GM21619 (cell line): Measurements from ENCODE around the gene SETBP1.

ENCODE experiments used
- ATAC-seq: cut with Tn5 transposase; IDR thresholded peaks from one replicate; pipeline ENCODE4 v1.9.1; 2021; ENCODE audit not compliant: unreplicated experiment

Gene SETBP1

DNA sequence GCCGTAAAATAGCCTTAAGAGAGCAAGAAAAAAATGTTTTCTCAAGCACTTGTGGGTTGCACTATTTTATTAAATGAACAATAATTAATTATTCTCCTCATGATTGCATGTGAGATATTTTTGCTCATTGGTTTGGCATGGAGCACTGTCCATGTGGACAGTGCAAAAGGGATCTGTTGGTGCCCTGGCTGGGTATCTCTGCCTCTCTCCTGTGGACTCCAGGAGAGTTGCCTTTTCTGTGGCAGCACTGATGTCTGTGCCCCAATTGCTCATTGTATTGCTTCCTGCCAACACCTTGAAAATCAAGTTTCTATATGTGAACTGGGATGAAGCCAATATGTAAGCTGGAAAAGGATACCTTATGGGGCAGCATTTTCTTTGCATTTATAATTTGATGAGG is 131.7 kb downstream of the SETBP1 start:
- ATAC-seq: no peak

DNA sequence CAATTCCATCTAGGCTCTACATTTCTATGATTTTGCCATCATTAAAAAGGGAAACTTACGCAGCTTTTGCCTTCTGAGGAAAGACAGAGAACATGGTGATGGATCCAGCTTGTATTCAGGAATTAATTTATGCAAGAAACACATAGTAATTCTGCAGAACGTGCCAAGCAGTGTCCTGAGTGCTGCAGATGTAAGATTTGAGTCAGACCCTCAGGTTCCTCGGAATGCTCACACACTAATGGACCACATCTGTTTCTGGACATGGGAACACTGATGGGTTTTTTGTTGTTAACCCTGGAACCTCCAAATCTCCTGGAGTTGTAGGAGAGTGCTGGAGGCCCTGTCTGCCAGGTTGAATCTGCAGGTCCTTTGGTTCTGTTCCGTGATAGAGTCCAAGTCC is 132.9 kb downstream of the SETBP1 start:
- no peak for ATAC-seq

DNA sequence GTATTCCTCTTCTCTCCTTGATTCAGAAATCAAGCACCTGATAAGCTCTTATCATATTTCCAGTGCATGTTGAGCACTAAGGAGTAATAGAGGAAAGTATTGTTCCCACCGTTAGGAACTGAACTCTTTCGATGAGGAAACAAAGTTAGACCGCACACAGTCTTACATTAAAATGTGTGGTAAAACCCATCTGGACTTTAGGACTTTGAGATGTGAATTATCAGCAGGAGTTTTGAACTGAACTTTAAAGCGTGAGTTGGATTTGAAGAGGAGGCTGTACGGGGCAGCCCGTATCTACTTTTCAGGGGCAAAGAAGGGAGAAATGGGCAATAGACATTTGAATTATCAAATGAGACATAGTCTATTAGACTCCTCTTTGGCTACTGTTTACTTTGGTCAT is 134.4 kb downstream of the SETBP1 start:
- ATAC-seq: no peak

DNA sequence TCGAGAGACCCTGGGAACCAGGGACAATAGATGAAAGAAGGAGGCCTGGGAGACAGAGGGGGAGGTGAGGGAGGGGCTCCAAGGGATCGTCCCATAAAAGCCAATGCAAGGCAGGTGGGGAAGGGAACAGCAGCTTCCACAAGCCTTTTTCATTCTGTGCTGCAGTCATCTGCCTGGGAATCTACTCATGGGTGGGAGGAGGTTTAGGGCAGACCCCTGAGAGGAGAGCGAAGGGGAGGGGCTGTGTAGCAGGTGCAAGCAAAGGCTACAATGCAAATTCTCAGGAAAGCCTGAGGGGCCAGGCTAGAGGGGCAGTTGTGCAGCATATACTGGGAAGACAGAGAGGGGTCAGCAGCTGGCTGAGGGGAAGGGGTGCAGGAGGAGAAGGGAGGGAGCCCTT is 135.4 kb downstream of the SETBP1 start:
- ATAC-seq: no peak

DNA sequence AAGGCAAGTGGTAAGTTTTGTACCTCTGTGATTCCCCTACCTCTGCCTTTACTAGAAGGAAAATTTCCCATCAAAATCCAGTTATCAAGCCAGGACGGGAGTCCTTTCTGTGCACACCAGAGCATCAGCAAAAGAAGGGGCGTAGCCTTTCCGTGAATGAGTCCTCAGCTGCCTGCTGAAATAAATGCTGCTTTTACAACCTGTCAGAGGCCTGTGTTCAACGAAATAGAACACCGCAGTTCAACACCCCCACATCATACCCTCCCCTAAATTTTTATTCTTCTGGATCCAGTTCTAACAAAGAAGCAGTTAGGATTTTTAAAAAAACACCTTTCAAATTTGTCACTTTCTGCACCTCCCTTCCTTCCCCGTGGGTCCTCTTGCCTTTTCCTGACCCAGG is 135.8 kb downstream of the SETBP1 start:
- no peak for ATAC-seq

DNA sequence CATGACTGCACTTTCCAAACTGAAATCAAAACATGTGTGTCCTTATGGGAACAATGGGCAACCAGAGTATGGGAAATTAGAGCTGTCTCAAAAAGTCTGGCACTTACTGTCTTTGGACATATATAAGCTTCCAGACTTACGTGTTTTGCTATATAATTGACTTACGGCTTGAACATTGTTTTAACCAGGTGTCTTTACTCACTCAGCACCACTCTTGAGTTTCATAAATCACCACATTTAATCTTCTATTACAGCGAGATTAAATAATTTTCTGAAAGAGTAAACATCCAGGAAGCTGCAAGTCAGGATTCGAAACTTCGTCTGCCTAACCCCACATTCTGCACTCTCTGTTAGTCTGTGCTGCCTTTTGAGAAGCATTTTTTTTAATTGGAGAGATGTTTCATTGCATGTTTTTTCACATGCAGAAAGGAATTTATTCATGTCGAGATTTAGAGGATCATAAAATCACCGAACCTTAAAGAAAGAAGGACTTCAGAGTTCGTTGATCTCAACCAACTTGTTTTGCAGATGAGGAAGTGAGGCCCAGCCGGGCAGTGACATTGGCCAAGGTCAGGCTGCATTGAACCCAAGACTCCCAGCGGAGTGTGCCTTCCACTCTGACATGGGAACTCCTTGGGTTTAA is 137.3 kb downstream of the SETBP1 start:
- ATAC-seq: no peak

DNA sequence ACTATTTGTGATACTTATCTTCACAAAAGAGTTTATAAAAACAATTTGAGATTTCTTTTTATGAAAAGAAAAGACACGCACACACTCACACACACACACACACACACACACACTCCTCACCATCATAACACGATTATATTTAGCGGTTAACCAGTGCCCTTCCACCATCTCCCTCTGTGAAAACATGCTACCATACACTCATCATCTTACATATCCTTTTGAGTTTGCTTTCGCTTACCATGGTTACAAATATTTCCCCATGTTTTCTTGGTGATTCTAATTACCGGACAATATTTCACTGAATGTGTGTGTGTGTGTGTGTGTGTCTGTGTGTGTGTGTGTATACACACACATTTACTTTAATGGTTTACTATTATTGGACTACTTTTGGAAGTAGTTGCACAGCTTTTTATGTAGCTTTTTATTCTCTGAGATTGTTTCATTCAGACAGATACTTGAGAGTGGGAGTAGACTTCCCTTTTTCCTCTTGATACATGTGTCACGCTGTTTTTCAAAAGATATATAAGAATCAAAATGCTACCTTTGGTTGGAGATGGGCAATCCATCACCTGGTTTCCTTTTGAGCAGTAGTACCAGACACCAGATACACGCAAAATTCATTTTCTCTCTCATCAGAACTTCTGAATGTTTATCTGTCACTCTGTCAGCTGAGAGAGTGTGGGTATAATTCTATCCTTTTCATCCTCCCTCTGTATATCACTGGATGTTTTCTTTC is 138.1 kb downstream of the SETBP1 start:
- no peak for ATAC-seq

DNA sequence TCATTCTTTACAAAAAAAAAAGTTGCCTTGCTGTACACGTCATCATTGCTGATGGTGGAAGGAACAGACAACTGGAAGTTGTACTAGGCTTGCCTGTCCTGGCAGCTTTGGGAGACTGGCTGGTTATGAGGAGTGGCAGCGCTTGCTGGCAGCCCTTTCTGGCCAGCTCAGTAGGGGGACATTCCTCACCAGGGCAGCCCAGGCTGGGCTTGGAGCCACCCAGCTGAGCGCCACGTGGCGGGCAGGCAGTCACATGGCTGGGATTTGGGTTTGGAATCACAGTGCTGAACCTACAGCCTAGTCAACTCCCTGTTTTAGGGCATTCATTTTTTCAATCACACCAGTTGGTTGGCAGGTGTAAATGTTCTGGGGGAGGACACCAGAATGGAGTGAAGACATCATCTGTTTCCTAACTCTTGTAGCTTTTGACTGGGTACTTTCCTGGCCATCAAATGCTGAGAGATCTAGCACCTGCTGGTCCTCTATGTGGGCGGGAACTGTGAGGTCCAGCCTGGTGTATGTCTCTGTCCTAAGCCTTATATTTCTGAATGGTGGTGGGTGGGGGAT is 139.3 kb downstream of the SETBP1 start:
- no peak for ATAC-seq

DNA sequence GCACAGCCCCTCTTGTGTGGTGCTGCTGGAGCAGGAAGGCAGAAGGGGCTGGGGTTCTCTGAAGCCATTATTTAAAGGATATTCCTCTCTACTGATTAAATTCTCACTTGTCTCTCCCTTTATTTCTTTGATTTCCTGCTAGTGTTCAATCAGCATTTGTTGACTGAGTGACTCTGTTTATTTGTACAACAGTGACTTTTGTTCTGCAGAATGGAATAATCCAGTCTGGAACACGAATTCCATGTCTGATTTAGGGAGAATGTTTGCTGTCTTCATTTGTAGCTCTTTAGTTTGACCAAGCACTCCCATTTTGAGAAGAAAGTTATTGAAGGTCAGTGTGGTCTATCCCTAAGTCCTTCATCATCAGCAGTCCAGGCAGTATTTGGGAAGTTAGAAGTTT is 141.2 kb downstream of the SETBP1 start:
- no peak for ATAC-seq

DNA sequence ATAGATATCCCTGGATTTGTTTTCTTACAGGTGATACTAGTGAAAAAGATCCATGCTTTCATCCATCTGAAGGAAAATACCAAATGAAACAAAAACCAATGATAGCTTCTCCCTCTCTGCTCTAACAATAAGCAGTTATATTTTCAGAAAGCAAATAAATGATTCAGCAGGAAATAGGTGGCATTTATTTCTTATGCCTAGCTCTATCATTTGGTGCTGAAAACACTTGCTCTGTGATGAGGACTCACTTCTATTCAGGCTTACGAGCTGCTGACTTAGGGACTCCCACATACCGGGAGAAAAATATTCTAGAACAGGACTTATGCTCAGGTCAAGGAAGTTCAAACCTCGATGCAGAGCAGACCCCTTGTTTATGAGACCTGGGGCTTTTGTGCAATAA is 142.6 kb downstream of the SETBP1 start:
- ATAC-seq: no peak

DNA sequence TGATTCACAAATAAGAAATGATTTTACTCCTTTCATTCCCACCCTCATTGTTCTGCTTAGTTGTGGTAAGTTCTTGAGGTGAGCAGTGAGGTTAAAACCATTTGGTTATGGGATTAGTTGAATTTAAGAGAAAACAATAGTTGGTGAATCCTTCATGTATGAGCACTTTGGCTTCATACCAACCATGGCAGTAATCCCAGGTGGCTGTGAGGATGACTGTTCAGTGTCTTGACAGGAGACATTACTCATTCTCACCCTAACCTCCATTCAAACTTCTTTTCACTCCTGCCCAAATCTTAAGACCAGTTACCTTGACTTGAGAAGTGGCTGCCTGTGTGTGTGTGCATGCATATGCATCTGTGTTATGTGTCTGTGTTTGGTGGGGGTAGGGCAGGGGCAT is 143.1 kb downstream of the SETBP1 start:
- no peak for ATAC-seq

DNA sequence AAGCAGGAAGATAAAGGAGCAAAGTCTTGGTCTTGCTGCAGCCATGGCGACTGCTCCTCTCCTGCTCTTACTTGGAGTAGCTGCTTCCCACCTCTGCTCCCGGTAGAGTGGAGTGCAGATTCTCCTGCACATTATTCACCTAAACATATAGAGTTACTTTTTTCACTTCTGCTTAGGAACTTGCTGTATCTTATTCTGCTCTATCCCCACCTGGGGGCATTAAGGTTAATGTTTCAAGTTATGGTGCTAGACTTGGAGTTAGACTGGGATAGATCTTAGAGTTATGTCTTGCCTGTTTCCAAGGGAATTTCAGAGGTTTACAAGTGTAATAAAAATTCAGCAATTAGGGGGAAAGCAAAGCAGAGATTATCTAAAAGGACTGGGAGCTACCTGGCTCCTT is 144.2 kb downstream of the SETBP1 start:
- ATAC-seq: no peak

DNA sequence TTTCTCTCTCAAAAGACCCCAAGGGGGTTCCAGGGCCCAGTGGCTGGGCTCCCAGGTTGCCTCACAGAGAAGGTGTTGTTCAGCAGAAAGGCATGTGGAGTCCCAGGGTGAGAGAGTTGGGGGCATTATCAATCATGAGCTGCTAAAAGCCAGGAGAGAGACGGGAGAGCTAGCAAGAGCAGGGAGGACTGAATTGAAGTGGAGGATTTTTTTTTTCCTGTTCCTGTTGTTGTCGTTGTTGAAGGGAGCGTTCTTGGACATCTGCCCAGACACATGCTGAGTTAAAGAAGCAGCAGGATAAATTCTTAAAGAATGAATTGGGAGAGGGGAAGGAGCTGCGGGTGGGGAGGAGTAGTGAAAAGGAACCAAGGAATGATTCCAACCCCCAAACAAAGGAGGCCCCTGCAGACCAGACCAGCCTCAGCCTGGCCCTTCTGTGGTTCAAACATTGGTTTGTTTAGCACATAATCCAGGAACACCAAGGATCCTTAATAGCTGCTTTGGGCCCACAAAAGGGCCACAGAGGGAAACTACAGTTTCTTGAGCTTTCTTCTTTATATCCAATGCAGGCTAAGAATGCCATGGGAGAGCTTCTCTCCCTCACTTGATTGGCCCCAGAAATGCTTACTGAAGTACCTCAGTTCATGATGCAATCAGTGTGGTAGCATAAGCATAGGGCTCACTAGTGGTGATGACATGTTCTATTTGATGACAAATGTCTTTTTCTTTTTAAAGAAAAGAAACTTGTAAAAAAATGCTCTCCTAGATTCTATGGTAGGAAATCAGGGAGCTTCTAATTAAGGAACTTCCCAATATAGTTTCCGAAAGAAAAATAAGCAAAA is 146.0 kb downstream of the SETBP1 start:
- ATAC-seq: no peak

DNA sequence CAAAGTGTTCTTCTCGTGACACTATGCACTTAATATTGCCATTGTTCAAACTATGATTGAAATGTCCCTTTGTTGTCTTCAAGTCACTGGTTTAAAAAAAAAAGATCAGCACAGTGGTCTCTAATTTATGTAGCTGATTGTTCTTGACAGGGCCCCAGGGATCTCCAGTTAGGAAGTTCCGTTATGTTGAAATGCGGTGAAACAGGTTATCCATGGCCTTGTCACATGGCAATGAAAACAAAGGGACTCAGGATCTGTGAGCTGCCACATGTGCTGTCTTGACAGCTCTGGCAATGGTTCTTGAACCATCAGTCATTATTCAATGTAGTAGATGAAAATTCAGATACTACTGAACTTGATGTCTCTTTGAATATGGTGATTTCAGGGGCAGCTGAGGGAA is 147.4 kb downstream of the SETBP1 start:
- ATAC-seq: no peak

DNA sequence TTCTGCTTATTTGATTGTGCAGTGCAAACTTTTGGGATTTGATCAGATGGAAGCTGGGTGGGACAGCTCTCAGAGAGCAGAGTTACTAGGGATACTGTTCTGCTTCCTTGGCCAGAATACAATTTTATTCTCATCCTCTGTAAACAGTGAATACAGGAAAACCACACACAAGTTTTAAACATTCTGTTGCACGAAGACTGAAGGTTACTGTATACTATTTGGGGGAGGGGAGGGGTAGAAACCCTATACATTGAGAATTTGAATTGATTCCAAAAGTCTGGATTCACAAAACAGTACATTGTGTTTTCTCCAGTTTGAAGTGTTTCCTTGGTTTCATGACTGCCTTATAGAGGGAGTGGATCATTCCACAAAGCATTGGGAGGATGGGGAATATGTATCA is 149.9 kb downstream of the SETBP1 start:
- no peak for ATAC-seq

DNA sequence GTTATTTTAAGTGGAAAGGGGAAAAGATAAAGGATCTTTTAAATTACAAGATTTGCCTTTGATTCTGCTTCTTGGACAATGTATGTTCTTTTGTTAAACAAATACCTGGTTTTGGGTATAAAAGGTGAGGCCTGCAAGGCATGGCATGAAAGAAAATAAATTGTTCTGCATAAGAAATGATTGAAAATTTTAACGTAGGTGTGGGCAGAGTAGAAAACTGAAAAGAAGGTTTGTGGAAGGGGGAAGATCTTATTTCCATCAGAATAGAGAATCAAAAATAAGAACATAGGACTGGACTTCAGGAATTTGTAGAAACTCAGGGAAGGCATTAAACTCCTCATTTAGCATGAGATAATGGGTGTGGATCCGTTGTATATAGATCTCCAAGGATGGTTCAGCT is 153.1 kb downstream of the SETBP1 start:
- no peak for ATAC-seq

DNA sequence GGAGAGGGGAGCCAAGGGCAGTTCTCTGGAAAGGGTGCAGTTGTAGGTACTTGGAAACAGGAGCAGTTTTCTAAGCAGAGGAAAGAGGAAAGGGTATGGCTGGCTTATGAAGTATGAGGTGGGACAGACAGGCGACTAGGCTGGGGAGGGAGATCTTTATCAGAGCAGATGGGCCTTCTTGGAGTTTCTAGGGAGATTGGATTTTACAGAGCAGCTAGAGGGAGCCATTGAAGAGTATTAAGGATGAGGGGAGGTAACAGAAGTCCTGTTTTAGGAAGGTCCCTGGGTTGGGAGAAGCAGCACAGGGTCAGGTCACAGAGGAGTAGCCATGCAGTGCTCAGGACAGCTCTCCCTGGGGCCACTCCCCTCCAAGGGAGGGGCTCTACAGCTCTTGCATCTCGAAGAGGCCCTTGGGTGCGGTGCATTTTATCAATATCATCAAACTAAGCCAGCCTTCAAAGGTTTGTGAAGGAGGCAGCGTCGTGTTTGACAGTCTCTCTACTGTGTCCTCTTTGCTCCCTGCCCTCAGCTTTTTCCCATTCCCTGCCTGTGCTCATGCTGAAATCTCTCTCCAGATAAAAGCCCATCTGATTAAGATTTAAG is 154.3 kb downstream of the SETBP1 start:
- ATAC-seq: no peak

DNA sequence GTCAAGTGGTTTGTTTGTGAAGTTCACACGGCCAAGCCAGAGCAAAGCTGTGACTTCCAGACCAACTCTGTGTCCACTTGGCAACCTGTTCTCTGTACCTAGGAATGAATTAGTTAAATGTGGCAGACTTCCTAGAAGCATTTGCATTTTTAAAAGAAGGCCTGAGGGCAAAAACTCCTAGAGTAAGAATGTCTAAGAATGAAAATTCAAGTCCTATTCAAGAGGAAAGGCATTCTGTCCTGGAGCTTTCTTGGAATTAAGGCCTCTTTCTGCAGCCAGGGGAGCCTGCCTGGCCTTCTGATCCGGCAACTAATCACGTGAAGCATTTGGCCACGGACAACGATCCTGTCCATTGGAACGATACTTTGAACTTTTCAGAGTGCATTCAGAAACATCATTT is 155.0 kb downstream of the SETBP1 start:
- ATAC-seq: no peak

DNA sequence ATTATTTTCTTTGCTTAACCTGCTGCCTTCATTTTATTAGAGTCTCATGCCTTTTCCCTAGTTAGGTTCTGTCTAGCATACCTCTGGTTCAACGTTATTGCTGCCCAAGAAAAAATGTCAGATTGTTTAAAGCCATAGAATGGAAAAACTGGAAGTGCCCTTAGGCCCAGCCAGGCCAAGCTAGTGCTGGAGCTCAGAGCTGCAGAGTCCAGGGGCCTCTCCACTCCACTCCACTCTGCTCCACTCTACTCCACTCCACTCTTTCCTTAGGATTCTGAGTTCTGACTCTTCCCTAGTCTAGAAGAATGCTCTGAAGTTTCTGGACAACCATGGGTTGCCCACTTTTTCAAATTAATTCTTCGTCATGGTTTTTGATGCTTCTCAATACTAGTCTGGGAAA is 155.6 kb downstream of the SETBP1 start:
- ATAC-seq: no peak

DNA sequence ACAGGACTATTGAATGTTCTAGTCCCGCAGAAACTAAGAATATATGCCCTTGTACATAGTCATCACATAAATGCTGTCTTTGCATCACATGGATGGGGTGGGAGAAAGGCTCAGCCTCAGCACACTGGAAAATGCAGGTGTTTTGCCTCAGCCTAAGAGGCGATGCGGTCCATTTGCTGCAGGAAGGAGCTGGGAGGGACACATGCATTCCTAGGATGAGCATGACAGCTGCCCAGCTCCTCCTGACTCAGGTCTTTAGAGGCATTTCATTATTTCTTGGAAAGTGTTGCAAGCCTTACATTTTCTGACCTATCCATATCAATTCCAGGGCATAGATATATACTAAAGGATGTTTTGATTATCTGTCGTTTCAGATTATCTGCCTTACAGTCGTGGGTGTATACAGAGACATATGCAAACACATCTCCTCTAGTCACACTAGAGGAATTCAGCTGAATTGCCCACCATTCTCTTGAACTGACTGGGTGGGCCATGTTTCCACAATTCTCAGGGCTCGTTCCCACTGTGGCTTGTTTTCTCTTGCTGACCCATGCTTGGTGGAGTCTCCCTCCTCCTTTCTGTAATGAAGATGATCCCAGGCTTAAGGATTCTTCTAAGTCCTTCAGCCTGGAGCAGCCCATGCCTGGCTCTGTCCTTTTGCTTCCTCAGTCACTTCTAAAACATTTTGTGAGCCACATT is 156.9 kb downstream of the SETBP1 start:
- ATAC-seq: no peak
